HL-60 (cell line): ENCODE measurements around the gene KIAA1549.

Source experiments
- TF ChIP-seq, protein P1 (sequence below): IDR thresholded peaks from 2 replicates; pipeline ENCODE4 v1.6.1; 2012; ENCODE audit warnings: low read depth; ENCODE audit not compliant: insufficient replicate concordance
- TF ChIP-seq, protein P2 (sequence below): IDR thresholded peaks from one replicate; pipeline ENCODE4 v1.5.1; 2011; ENCODE audit warnings: low read length, control low read depth, inconsistent platforms; ENCODE audit not compliant: insufficient read depth

DNA sequence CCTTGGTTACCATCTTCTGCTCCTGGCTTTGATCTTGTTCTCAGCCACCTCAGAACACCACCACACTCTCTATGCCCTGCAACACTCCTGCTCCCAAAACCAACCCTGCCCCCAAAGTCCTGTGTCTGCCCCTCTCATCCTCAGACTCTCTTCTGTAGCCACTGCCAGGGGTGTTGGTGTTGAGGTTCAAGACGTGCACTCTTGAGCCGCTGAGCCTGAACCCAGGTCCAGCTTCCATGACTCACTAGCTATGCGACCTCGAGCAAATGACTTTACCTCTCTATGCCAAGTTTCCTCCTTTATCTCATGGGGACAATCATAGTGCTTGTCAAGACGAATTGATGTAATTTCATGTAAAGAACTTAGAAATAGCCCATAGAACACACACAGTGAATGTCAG lies 182.4 kb downstream of the KIAA1549 start:
- TF ChIP-seq, protein P1, sequence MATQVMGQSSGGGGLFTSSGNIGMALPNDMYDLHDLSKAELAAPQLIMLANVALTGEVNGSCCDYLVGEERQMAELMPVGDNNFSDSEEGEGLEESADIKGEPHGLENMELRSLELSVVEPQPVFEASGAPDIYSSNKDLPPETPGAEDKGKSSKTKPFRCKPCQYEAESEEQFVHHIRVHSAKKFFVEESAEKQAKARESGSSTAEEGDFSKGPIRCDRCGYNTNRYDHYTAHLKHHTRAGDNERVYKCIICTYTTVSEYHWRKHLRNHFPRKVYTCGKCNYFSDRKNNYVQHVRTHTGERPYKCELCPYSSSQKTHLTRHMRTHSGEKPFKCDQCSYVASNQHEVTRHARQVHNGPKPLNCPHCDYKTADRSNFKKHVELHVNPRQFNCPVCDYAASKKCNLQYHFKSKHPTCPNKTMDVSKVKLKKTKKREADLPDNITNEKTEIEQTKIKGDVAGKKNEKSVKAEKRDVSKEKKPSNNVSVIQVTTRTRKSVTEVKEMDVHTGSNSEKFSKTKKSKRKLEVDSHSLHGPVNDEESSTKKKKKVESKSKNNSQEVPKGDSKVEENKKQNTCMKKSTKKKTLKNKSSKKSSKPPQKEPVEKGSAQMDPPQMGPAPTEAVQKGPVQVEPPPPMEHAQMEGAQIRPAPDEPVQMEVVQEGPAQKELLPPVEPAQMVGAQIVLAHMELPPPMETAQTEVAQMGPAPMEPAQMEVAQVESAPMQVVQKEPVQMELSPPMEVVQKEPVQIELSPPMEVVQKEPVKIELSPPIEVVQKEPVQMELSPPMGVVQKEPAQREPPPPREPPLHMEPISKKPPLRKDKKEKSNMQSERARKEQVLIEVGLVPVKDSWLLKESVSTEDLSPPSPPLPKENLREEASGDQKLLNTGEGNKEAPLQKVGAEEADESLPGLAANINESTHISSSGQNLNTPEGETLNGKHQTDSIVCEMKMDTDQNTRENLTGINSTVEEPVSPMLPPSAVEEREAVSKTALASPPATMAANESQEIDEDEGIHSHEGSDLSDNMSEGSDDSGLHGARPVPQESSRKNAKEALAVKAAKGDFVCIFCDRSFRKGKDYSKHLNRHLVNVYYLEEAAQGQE: no peak
- TF ChIP-seq, protein P2, sequence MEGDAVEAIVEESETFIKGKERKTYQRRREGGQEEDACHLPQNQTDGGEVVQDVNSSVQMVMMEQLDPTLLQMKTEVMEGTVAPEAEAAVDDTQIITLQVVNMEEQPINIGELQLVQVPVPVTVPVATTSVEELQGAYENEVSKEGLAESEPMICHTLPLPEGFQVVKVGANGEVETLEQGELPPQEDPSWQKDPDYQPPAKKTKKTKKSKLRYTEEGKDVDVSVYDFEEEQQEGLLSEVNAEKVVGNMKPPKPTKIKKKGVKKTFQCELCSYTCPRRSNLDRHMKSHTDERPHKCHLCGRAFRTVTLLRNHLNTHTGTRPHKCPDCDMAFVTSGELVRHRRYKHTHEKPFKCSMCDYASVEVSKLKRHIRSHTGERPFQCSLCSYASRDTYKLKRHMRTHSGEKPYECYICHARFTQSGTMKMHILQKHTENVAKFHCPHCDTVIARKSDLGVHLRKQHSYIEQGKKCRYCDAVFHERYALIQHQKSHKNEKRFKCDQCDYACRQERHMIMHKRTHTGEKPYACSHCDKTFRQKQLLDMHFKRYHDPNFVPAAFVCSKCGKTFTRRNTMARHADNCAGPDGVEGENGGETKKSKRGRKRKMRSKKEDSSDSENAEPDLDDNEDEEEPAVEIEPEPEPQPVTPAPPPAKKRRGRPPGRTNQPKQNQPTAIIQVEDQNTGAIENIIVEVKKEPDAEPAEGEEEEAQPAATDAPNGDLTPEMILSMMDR: no peak
